NCI-H1092 (cell line): ENCODE measurements around the gene EML1.
A peak's percentile ranks its signal among the peaks of the same experiment; 100 is the strongest.

Experiments used
- DNase-seq: peaks from one replicate; lab custom pipeline; 2025; lab: John Stamatoyannopoulos, UW

EML1 gene

DNA sequence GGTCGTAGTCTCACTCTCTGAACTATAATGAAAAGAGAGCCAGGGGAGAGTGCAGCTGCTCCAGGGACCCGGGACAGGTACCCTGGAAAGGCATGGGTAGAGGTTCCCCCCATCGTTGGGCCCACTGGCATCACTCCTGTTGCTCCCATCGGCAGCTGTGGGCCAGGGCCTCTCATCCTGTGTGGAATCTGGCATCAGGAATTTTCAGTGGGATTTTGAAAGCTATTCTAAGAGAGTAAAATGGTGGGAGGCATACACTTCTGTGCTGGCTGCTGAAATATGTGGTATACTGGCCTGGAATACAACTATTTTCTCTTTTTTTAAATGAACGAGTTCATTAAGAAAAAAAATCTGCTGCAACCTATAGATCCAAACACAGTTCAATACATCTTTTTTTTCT, 38.1 kb downstream of the EML1 start:
- DNase-seq: no peak

- DNase-seq: no peak
These were observed 38.9 kb downstream of the EML1 start for GRCh38 chr14:99831903-99832685.

DNA sequence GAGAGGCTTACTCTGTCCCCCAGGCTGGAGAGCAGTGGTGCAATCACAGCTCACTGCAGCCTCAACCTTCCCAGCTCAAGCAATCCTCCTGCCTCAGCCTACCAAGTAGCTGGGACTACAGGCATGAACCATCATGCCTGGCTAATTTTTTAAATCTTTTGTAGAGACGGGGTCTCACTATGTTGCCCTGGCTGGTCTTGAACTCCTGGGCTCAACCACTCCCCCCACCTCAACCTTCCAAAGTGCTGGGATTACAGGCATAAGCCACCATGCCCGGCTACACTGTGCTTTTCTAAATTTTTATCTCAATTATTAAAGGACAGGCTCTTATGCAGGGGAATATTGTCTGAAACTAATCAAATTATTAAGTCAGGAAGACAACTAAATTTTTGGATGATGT, 44.6 kb downstream of the EML1 start:
- DNase-seq: no peak

- DNase-seq: no peak
These were observed 45.5 kb downstream of the EML1 start for GRCh38 chr14:99838639-99839134.

DNA sequence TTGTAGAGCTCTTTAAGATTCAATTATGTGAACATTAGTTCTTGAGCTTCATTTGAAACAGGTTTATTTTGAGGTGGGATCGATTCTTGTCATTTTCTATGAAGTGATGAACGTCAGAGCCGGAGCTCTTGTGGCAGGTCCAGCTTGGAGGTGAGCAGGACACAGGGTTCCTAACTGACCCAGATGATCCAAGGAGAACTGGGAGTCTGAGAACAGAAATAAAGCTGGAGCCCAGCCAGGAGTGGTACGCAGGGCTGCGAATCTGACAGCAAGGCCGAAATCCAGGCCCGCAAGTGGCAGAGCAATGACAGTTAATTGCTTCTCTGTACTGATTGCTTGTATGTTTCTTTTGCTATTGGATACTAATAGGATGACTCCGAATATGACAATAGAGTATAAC, 46.5 kb downstream of the EML1 start:
- no peak for DNase-seq

DNA sequence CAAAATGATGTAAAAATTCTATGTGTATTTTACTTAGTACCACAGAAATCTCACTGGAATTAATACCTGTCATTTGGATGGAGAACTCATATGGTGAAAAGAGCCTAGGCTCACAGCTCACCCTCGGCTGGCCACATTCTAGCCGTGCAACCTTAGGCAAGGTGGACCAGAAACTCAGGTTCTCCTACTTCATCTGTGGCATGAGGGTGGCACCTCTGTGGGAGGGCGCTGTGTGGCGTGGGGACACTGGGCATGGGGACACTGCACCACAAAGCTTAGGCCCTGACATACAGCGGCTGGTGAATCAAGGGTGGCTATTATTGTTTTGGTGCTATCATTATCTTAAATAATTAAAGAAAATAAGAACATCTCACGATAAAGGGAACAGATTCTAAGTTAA, 47.1 kb downstream of the EML1 start:
- DNase-seq: no peak

DNA sequence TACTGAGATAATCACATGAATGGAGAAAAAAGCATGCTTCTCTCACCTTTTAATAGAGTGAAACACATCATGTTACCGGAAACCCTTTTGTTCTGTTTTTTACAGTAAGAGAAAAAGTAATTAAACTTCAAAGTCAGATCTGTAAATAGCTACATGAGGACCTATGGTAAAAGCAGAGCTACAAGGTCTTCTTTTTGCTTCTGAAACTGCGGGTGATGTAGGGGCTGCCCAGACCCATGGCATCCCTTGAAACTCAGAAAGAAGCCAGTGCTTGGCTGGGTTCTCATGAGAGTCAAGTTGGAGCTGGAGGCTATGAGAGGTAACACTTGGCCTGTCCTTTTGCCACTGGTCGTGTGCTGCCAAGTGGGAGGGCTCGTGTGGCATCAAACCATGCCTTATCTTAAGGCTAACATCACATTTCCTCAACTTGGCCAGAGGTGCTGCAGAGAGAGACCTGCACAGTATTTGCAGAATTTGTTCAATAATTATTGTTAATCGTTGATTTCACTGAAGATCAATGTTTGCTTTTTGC, 47.6 kb downstream of the EML1 start:
- DNase-seq: no peak

- no peak for DNase-seq
These were observed 48.3 kb downstream of the EML1 start for GRCh38 chr14:99841436-99842071.

- DNase-seq: no peak
These were observed 48.9 kb downstream of the EML1 start for GRCh38 chr14:99842141-99842540.

- DNase-seq: no peak
These were observed 53.6 kb downstream of the EML1 start for GRCh38 chr14:99846808-99847207.

- DNase-seq: no peak
These were observed 57.5 kb downstream of the EML1 start for GRCh38 chr14:99850709-99851108.

DNA sequence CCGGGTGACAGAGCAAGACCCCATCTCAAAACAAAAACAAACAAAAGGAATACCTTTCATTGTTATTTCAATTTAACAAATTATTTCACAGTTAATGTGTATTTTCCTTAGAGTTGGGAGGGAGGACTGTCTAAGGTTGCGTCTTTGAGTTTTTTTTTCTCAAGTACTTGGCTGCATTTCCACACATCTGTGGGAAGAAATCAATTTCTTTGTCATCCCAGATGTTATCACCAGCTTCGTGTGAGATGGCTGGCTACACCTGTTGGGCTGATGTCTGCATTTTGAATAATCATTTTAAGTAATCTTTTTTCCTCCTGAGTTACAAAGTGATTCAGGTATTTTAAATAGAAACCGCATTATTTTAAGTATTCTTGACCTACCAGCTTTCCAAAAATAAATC, 59.4 kb downstream of the EML1 start:
- DNase-seq: no peak

DNA sequence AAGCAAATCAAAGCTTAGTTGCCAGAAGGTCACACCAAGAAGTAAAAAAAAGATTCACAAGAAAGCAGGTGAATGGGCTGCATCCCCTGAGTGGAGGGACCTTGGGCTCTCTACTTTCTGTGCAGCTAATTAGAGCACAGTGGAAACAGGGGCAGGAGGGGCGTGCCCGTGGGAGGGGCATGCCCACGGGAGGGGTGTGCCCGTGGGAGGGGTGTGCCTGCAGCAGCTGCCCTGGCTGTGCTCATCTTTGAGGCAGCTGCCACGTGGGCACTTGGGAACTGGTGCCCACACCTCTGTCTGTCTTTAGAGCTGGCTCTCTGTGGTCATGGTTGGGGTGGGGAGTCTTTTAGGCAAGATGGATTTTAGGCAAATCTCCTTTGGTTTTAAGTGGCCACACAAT, 60.0 kb downstream of the EML1 start:
- no peak for DNase-seq

- DNase-seq: no peak
These were observed 61.6 kb downstream of the EML1 start for GRCh38 chr14:99854831-99855230.

GRCh38 chr14:99855271-99855670, 62.1 kb downstream of the EML1 start:
- no peak for DNase-seq

- no peak for DNase-seq
These were observed 64.3 kb downstream of the EML1 start for GRCh38 chr14:99857551-99857950.

- no peak for DNase-seq
These were observed 67.0 kb downstream of the EML1 start for GRCh38 chr14:99860219-99860618.

GRCh38 chr14:99862136-99862535, 68.9 kb downstream of the EML1 start:
- no peak for DNase-seq

- DNase-seq: no peak
These were observed 69.8 kb downstream of the EML1 start for GRCh38 chr14:99863059-99863458.

DNA sequence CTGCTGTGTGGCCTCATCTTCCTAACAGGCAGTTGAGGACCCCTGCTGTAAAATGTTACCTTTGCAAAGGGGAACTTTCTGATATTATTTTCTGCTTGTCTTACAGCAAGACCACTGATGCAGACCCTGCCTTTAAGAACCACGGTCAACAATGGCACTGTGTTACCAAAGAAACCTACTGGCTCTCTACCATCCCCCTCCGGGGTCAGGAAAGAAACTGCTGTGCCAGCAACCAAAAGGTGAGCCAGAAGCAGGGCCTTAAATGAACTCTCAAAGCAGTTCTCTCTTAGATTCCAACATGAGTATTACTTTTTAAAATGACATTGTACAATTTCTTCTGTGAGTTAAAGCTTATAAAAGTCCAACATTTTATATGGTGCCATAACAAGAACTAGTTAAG, 72.2 kb downstream of the EML1 start:
- DNase-seq: no peak

- DNase-seq: no peak
These were observed 77.4 kb downstream of the EML1 start for GRCh38 chr14:99870617-99871016.

- DNase-seq: no peak
These were observed 78.6 kb downstream of the EML1 start for GRCh38 chr14:99871771-99872170.

DNA sequence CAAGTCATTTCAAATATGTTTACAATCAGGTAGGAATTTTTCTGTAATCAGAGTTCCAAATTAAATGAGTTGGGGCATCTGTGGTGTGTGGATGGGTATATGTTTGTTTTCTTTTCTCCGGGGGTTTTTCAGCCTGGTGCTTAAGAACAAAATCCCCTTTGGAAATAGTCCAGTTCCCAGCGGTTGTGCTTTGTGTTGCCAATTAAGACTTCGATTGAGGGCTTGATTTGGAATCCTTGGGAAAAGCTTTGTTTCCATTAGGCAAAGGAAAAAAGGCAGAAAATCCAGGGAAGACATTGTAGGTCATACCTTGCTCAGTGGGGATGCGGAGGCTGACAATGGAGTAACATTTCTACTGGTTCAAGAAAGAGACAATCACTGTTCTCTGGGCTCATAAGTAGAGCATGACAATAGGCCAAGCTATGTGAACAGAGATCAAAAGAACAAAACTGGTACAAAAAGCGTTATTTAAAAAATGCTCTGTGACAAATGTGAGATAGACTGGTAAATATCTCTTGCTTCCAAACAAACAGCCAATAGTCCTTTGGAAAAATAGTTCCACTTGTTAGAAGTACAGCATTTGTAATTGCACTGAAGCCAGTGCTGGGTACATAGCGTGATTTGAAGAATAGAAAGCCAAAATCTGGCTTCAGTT, 79.7 kb downstream of the EML1 start:
- peak; percentile 6 for DNase-seq
